H1 (cell line): ENCODE data around the gene SHISAL1.

ENCODE experiments used
- CREB1 ChIP-seq: IDR thresholded peaks from 2 replicates; pipeline ENCODE4 v1.6.1; 2012; ENCODE audit warnings: inconsistent platforms
- GTF2F1 ChIP-seq: IDR thresholded peaks from 2 replicates; pipeline ENCODE4 v1.6.1; 2012; ENCODE audit warnings: low read depth, low read length, improper control_type of control experiment, borderline replicate concordance
- JUN ChIP-seq: IDR thresholded peaks from 2 replicates; pipeline ENCODE4 v1.6.1; 2011; ENCODE audit warnings: low read depth, mild to moderate bottlenecking, improper control_type of control experiment, low read length
- NRF1 ChIP-seq: IDR thresholded peaks from 2 replicates; pipeline ENCODE4 v1.6.1; 2011; ENCODE audit warnings: mild to moderate bottlenecking, low read depth, low read length, improper control_type of control experiment
- RAD21 ChIP-seq, 2 experiments: IDR thresholded peaks in 1 of 2; conservative IDR thresholded peaks in 1 of 2; 2 replicates each; pipeline ENCODE4 v1.6.1; 2011; ENCODE audit warnings: low read depth in 2 of 2, low read length in 2 of 2, improper control_type of control experiment in 1 of 2, inconsistent platforms in 1 of 2, mild to moderate bottlenecking in 1 of 2, moderate library complexity in 1 of 2
- SP2 ChIP-seq: IDR thresholded peaks from 2 replicates; pipeline ENCODE4 v1.6.1; 2012; ENCODE audit warnings: mild to moderate bottlenecking, low read length, inconsistent platforms
- TCF12 ChIP-seq: IDR thresholded peaks from 2 replicates; pipeline ENCODE4 v1.6.1; 2011; ENCODE audit warnings: low read depth, mild to moderate bottlenecking, low read length
- YY1 ChIP-seq: IDR thresholded peaks from 2 replicates; pipeline ENCODE4 v1.6.1; 2011; ENCODE audit warnings: low read depth, mild to moderate bottlenecking, low read length
- TF ChIP-seq, protein P1 (sequence below), 3 experiments: IDR thresholded peaks; 1 replicate in 2 of 3; 2 replicates in 1 of 3; pipeline versions ENCODE4 v1.5.1 to v1.6.1; 2011; ENCODE audit warnings: low read length in 3 of 3, mild to moderate bottlenecking in 3 of 3, inconsistent platforms in 2 of 3, low read depth in 1 of 3, moderate library complexity in 1 of 3; ENCODE audit not compliant: insufficient read depth in 1 of 3; ENCODE audit errors: control extremely low read depth in 1 of 3

DNA sequence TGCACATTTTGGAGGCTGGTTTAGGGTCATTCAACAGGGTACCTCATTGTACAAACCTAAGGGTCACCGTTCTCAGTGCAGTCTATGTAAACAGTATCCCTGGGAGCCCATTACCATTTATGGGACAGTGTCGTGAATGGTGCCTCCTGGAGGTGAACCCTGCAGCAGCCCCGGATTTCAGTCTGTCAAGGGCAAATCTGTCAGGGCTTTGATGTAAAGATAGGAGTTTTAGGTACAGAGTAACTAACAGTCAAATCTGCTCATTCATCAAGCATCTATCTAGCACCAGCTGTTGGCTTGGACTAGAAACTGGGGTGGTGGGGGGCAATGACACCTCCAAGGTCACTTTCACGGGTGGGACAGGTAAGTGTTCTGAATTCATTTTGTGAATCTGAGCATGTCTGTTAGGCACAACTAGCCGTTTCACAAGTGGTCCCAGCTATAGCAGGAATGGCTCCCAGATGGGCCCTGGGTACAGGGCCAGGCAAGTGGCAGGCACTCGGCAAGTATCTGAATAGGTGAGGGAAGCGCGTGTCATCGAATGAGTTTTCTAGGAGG, 68.4 kb downstream of the SHISAL1 start:
- no peak; a peak in 1 of 4 replicates for TF ChIP-seq RAD21 (IDR thresholded peaks at IDR 0.05 in 1 of 2, conservative IDR thresholded peaks at IDR 0.05 in 1 of 2; ENCODE audit: low read depth in 2 of 2, low read length in 2 of 2)
- TF ChIP-seq, protein P1, sequence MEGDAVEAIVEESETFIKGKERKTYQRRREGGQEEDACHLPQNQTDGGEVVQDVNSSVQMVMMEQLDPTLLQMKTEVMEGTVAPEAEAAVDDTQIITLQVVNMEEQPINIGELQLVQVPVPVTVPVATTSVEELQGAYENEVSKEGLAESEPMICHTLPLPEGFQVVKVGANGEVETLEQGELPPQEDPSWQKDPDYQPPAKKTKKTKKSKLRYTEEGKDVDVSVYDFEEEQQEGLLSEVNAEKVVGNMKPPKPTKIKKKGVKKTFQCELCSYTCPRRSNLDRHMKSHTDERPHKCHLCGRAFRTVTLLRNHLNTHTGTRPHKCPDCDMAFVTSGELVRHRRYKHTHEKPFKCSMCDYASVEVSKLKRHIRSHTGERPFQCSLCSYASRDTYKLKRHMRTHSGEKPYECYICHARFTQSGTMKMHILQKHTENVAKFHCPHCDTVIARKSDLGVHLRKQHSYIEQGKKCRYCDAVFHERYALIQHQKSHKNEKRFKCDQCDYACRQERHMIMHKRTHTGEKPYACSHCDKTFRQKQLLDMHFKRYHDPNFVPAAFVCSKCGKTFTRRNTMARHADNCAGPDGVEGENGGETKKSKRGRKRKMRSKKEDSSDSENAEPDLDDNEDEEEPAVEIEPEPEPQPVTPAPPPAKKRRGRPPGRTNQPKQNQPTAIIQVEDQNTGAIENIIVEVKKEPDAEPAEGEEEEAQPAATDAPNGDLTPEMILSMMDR (IDR thresholded peaks at IDR 0.05; ENCODE audit: control extremely low read depth in 1 of 3, insufficient read depth in 1 of 3, low read depth in 1 of 3, low read length in 3 of 3), result no peak
- no peak for TF ChIP-seq GTF2F1
- no peak for TF ChIP-seq CREB1
- TF ChIP-seq TCF12, result no peak
- no peak for TF ChIP-seq JUN
- no peak for TF ChIP-seq NRF1
- TF ChIP-seq YY1, result no peak
- TF ChIP-seq SP2, result no peak
